Stomach (tissue), 9 donors: ENCODE data around the gene ABT1. TPM values are rescaled to one million over a fixed set of nuclear protein-coding genes. Genes with fewer than 3 reads are reported as not detected.

Experiments used
- DNase-seq, 2 donors: peaks; one replicate each; pipeline versions ENCODE4 v3.0.0 to v3.0.0-alpha.2; 2013 to 2019
- H3K27ac ChIP-seq, 5 donors: fragments of 200-600 bp in 4 of 5; sonication (generic) in 4 of 5; one replicate each; pipeline ENCODE4 v1.5.1; 2013 to 2019; ENCODE audit warnings: mild to moderate bottlenecking in 1 of 5, moderate library complexity in 1 of 5
- H3K27me3 ChIP-seq, 3 donors: fragments of 200-600 bp; sonication (generic); one replicate each; pipeline ENCODE4 v1.5.1; 2017 to 2019; ENCODE audit warnings: mixed run types in 1 of 3
- H3K36me3 ChIP-seq, 4 donors: fragments of 200-600 bp; sonication (generic); 1 replicate in 3 of 4; 2 replicates in 1 of 4; pipeline ENCODE4 v1.5.1; 2016 to 2019
- H3K4me1 ChIP-seq, 4 donors: fragments of 200-600 bp; sonication (generic); one replicate each; pipeline ENCODE4 v1.5.1; 2016 to 2019
- H3K4me3 ChIP-seq, 4 donors: fragments of 200-600 bp; sonication (generic) in 3 of 4; one replicate each; pipeline ENCODE4 v1.5.1; 2016 to 2019; ENCODE audit warnings: mild to moderate bottlenecking in 1 of 4
- H3K9me3 ChIP-seq, 4 donors: fragments of 200-600 bp; sonication (generic); one replicate each; pipeline ENCODE4 v1.5.1; 2016 to 2019
- EP300 ChIP-seq: sonication (generic); formaldehyde crosslinking; IDR thresholded peaks from one replicate; pipeline ENCODE4 v1.6.1; 2017; ENCODE audit warnings: antibody characterized with exemption
- POLR2A ChIP-seq, 4 donors: fragments of 450-650 bp; IDR thresholded peaks; one replicate each; pipeline ENCODE4 v1.6.1; 2016; ENCODE audit warnings: antibody characterized with exemption in 4 of 4, control low read depth in 2 of 4, mild to moderate bottlenecking in 1 of 4, moderate library complexity in 1 of 4
- POLR2AphosphoS5 ChIP-seq, 3 donors: sonication (generic); formaldehyde crosslinking; IDR thresholded peaks; one replicate each; pipeline ENCODE4 v1.6.1; 2016; ENCODE audit warnings: antibody characterized with exemption in 3 of 3
- WGBS, 5 donors: extraction: QIAGEN DNeasy Blood & Tissue Kit in 3 of 5; methylation state at CpG; one replicate each; pipeline versions ENCODE4 v1.1.5 to v1.1.7; 2013 to 2018; 5-methylcytosine and 5-hydroxymethylcytosine counted together
- intact Hi-C: fragments of 100-400 bp; cut with DNase I; formaldehyde crosslinking; loops from one replicate; pipeline ENCODE4 v1.15.1; 2023; ENCODE audit warnings: low total_unique reads
- polyA plus RNA-seq, 3 donors: library from polyadenylated mRNA; stranded (reverse); fragments of 200-250 nt; gene quantifications; one replicate each; pipeline ENCODE4 v1.2.3, GENCODE V29; 2013
- total RNA-seq, 5 donors: library from RNA; depleted of rRNA; stranded (reverse); fragments of >200 nt; gene quantifications; one replicate each; pipeline versions ENCODE4 v1.1.0 to v1.2.3, GENCODE V29; 2014 to 2016
- TF ChIP-seq, protein P1 (sequence below), 7 experiments: fragments of 450-650 bp in 4 of 7; fragments of 200-600 bp in 3 of 7; sonication (generic) in 3 of 7; IDR thresholded peaks; one replicate each; pipeline ENCODE4 v1.5.1; 2016 to 2019; ENCODE audit warnings: antibody characterized with exemption in 7 of 7, control low read depth in 2 of 7, mild to moderate bottlenecking in 1 of 7
- donor health status: healthy with polysubstance abuse.
- donor health status: Bipolar disorder and iron deficiency.
- donor health status: healthy.

Gene ABT1
- total and polyA plus RNA-seq, 8 donors: 7.2 to 18.0 (median 15.1) TPM; not detected in 1

DNA sequence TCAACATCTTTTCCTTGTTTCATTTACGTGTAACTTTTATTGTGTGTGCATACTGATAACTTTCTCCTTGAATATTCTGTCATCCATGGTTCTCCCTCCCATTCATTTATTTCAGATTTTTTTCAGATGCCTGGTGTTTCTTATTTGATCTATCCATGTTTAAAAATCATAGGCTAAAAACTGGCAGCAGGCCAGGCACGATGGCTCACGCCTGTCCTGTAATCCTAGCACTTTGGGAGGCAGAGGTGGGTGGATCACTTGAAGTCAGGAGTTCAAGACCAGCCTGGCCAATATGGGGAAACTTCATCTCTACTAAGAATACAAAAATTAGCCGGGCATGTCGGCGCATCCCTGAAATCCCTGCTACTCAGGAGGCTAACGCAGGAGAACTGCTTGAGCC, 31.1 kb downstream of the ABT1 start:
- TF ChIP-seq POLR2AphosphoS5 (IDR thresholded peaks at IDR 0.05) (no peak), EP300 (no peak), POLR2A (IDR thresholded peaks at IDR 0.05) (no peak)
- TF ChIP-seq, protein P1, sequence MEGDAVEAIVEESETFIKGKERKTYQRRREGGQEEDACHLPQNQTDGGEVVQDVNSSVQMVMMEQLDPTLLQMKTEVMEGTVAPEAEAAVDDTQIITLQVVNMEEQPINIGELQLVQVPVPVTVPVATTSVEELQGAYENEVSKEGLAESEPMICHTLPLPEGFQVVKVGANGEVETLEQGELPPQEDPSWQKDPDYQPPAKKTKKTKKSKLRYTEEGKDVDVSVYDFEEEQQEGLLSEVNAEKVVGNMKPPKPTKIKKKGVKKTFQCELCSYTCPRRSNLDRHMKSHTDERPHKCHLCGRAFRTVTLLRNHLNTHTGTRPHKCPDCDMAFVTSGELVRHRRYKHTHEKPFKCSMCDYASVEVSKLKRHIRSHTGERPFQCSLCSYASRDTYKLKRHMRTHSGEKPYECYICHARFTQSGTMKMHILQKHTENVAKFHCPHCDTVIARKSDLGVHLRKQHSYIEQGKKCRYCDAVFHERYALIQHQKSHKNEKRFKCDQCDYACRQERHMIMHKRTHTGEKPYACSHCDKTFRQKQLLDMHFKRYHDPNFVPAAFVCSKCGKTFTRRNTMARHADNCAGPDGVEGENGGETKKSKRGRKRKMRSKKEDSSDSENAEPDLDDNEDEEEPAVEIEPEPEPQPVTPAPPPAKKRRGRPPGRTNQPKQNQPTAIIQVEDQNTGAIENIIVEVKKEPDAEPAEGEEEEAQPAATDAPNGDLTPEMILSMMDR (IDR thresholded peaks at IDR 0.05): no peak
- H3K36me3 ChIP-seq: no peaks in the 10 kb centered on the region
- no peak for DNase-seq
- no peaks in the 10 kb centered on the region for H3K27me3 ChIP-seq
- H3K9me3 ChIP-seq: peaks cover 0 to 12% (median 3%) of the 10 kb centered on the region in 4 donors
- H3K4me3 ChIP-seq: no peak overlapping the region
- no peak overlapping the region for H3K27ac ChIP-seq
- 74 to 82% (median 80%) methylated on average over 7 of the region's 7 CpGs for WGBS, 5 donors
- intact Hi-C loops: no loop called here
- no peaks in the 10 kb centered on the region for H3K4me1 ChIP-seq

DNA sequence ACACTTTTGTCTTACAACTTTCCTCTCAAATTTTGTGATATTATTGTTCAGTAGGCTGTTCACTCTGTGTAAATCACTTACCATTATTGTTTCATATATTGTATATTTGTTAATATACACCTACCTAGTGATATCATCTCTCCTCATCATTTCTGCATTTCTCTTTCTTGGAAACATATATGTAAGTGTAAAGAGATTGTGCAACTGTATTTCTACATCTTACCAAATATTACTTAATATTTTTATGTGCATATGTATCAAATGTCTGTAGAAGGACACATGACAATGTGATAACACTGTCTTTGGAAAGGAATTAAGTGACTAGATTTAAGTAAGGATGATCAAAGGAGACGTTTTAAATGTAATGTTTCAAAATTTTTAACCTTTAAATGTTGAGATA, 32.6 kb downstream of the ABT1 start:
- TF ChIP-seq POLR2AphosphoS5 (IDR thresholded peaks at IDR 0.05): no peak
- H3K4me1 ChIP-seq: no peaks in the 10 kb centered on the region
- peaks cover 0 to 7% (median 3%) of the 10 kb centered on the region in 4 donors for H3K9me3 ChIP-seq
- no peak for DNase-seq
- no peak overlapping the region for H3K27ac ChIP-seq
- no peak overlapping the region for H3K4me3 ChIP-seq
- intact Hi-C loops: no loop called here
- 35 to 59% (median 52%) methylated on average over 1 of the region's 1 CpG for WGBS, 5 donors
- peaks cover 0 to 9% (median 8%) of the 10 kb centered on the region in 4 donors for H3K36me3 ChIP-seq
- H3K27me3 ChIP-seq: no peaks in the 10 kb centered on the region

GRCh38 chr6:26640806-26641205, 44.1 kb downstream of the ABT1 start:
- Histone ChIP-seq H3K4me1 (no peaks in the 10 kb centered on the region), H3K36me3 (peaks cover 46 to 73% (median 67%) of the 10 kb centered on the region in 4 donors), H3K4me3 (no peak overlapping the region), H3K9me3 (peaks cover 0 to 54% (median 27%) of the 10 kb centered on the region in 4 donors), H3K27me3 (no peaks in the 10 kb centered on the region), H3K27ac (no peak overlapping the region)
- intact Hi-C loops: no loop called here
- no peak for TF ChIP-seq POLR2A (IDR thresholded peaks at IDR 0.05)
- WGBS, 5 donors: 89 to 99% (median 97%) methylated on average over 2 of the region's 2 CpGs
- no peak for DNase-seq

DNA sequence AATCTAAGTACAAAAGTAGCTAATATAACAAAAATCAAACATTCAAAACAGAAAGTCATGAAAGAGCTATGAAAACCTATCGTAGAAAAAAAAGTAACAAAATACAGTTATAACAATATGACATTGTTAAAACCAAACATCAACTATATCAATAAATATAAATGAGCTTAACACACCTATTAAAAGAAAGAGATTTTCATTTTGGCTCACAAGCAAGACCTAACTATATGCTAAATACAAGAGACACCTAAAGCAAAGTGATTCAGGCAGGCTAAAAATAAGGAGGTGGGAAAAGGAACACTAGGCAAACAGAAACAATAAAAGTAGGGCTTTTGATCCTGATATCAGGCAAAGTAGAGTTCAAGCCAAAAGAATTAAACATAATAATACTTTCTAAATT, 49.3 kb downstream of the ABT1 start:
- peaks cover 0 to 31% (median 13%) of the 10 kb centered on the region in 4 donors for H3K9me3 ChIP-seq
- intact Hi-C loops: no loop called here
- no peak for DNase-seq
- 98 to 100% (median 100%) methylated on average over 1 of the region's 1 CpG for WGBS, 5 donors
- no peaks in the 10 kb centered on the region for H3K4me1 ChIP-seq
- TF ChIP-seq POLR2A (IDR thresholded peaks at IDR 0.05): no peak
- TF ChIP-seq, protein P1 (IDR thresholded peaks at IDR 0.05): no peak
- TF ChIP-seq EP300: no peak
- no peak for TF ChIP-seq POLR2AphosphoS5 (IDR thresholded peaks at IDR 0.05)
- H3K36me3 ChIP-seq: peaks cover 26 to 52% (median 48%) of the 10 kb centered on the region in 4 donors
- H3K27me3 ChIP-seq: no peaks in the 10 kb centered on the region
- H3K4me3 ChIP-seq: no peak overlapping the region
- H3K27ac ChIP-seq: no peak overlapping the region

Other genes with a start within 250 kb of the ABT1 start
- 10 to 100 TPM in 4 of 5 donors, 1 to 10 TPM in 1; 4.0 to 60.1 (median 14.2) TPM for gene BTN3A2, start 231.8 kb upstream of the ABT1 start, total RNA-seq
- gene BTN3A2, start 231.8 kb upstream of the ABT1 start, polyA plus RNA-seq: 10 to 100 TPM in 2 of 3 donors, 1 to 10 TPM in 1; 9.3 to 17.1 (median 12.5) TPM
- gene BTN2A2, start 213.8 kb upstream of the ABT1 start, total RNA-seq: 10 to 100 TPM in 3 of 5 donors, 1 to 10 TPM in 1, under 1 TPM in 1; 0.29 to 23.3 (median 14.2) TPM
- gene BTN2A2, start 213.8 kb upstream of the ABT1 start, polyA plus RNA-seq: 1 to 10 TPM; 1.3 to 6.0 (median 5.3) TPM
- 10 to 100 TPM in 4 of 5 donors, 1 to 10 TPM in 1; 8.9 to 76.5 (median 23.9) TPM for gene BTN3A1, start 194.7 kb upstream of the ABT1 start, total RNA-seq
- 10 to 100 TPM in 1 of 3 donors, 1 to 10 TPM in 2; 3.4 to 11.0 (median 5.2) TPM for gene BTN3A1, start 194.7 kb upstream of the ABT1 start, polyA plus RNA-seq
- 10 to 100 TPM in 3 of 5 donors, 1 to 10 TPM in 2; 7.4 to 77.2 (median 12.5) TPM for gene BTN3A3, start 156.4 kb upstream of the ABT1 start, total RNA-seq
- gene BTN3A3, start 156.4 kb upstream of the ABT1 start, polyA plus RNA-seq: 1 to 10 TPM; 2.6 to 7.6 (median 4.3) TPM
- 10 to 100 TPM in 3 of 5 donors, 1 to 10 TPM in 2; 2.9 to 16.9 (median 14.6) TPM for gene BTN2A1, start 139.0 kb upstream of the ABT1 start, total RNA-seq
- gene BTN2A1, start 139.0 kb upstream of the ABT1 start, polyA plus RNA-seq: 10 to 100 TPM in 1 of 3 donors, 1 to 10 TPM in 2; 7.0 to 14.2 (median 7.2) TPM
- not detected for gene BTN1A1, start 96.7 kb upstream of the ABT1 start, total RNA-seq
- gene BTN1A1, start 96.7 kb upstream of the ABT1 start, polyA plus RNA-seq: not detected
- gene HMGN4, start 58.6 kb upstream of the ABT1 start, total RNA-seq: 10 to 100 TPM; 11.3 to 96.0 (median 66.1) TPM
- 10 to 100 TPM; 22.4 to 46.3 (median 29.2) TPM for gene HMGN4, start 58.6 kb upstream of the ABT1 start, polyA plus RNA-seq
- 10 to 100 TPM in 3 of 5 donors, 1 to 10 TPM in 2; 4.1 to 23.9 (median 15.2) TPM for gene ZNF322, start 62.8 kb downstream of the ABT1 start, total RNA-seq
- 1 to 10 TPM; 4.3 to 7.5 (median 5.7) TPM for gene ZNF322, start 62.8 kb downstream of the ABT1 start, polyA plus RNA-seq